Activated naive CD8-positive, alpha-beta T cell (primary cell): ENCODE data around the gene TRIM72.
A peak's percentile ranks its signal among the peaks of the same experiment; 100 is the strongest.
"Not testable (repeated sequence)": the region's sequence is repeated elsewhere in the genome, so short reads cannot be mapped to it uniquely, and the experiment has no call there.

Experiments
- H3K27ac Mint-ChIP-seq: one replicate; pipeline ENCODE4 v1.8.0; 2021; ENCODE audit warnings: mixed read lengths
- H3K27me3 Mint-ChIP-seq: one replicate; pipeline ENCODE4 v1.8.0; 2021; ENCODE audit warnings: mixed read lengths
- H3K36me3 Mint-ChIP-seq: one replicate; pipeline ENCODE4 v1.8.0; 2021; ENCODE audit warnings: mixed read lengths
- H3K4me1 Mint-ChIP-seq: one replicate; pipeline ENCODE4 v1.8.0; 2021; ENCODE audit warnings: low read depth, mixed read lengths
- H3K4me3 Mint-ChIP-seq: one replicate; pipeline ENCODE4 v1.8.0; 2021; ENCODE audit warnings: mild to moderate bottlenecking, mixed read lengths
- H3K9me3 Mint-ChIP-seq: one replicate; pipeline ENCODE4 v1.8.0; 2021; ENCODE audit warnings: low read depth, mixed read lengths

TRIM72 gene

DNA sequence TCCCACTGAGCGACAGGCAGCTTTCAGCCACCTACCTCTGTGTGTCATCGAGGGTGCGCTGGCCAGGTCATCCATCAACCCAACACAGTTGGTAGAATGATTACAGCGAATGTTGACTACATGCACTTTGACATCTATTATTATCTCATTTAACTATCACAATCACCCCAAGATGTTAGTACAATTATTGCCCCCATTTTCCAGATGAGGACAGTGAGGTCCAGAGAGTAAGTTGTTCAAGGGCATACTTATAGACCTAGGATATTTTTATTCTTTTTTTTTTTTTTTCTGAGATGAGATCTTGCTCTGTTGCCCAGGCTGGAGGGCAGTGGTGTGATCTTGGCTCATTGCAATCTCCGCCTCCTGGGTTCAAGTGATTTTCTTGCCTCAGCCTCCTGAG lies 37.5 kb downstream of the TRIM72 start:
- Mint-ChIP-seq H3K4me3 (no peak overlapping the region), H3K4me1 (peaks cover 21% of the 10 kb centered on the region), H3K27ac (no peak overlapping the region), H3K36me3 (no peaks in the 10 kb centered on the region), H3K9me3 (no peaks in the 10 kb centered on the region), H3K27me3 (no peaks in the 10 kb centered on the region)

- Mint-ChIP-seq H3K4me3 (peak overlapping the region; percentile 20), H3K27me3 (no peaks in the 10 kb centered on the region), H3K27ac (peak overlapping the region; percentile 36), H3K36me3 (no peaks in the 10 kb centered on the region), H3K4me1 (peaks cover 21% of the 10 kb centered on the region), H3K9me3 (no peaks in the 10 kb centered on the region)
Measured at GRCh38 chr16:31253642-31254045, 39.7 kb downstream of the TRIM72 start.

DNA sequence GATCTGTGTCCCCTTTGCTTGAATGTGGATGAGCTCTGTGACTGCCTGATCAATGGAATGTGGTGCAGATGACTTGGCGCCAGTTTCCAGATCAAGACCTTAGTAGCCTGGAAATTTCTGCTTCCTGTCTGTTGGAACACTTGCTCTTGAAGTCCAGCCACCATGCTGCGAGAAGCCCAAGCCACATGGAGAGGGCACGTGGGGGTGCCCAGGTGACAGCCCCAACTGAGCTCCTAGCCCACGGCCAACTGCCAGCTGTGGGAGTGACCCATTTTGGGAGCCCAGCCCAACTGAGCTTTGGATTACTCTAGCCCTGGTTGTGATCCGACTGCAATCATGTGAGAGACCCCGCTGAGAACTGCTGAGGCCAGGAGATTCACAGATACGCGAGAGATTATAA lies 42.5 kb downstream of the TRIM72 start:
- H3K9me3 Mint-ChIP-seq, result no peaks in the 10 kb centered on the region
- no peaks in the 10 kb centered on the region for H3K36me3 Mint-ChIP-seq
- H3K4me3 Mint-ChIP-seq, result no peak overlapping the region
- H3K4me1 Mint-ChIP-seq, result peaks cover 15% of the 10 kb centered on the region
- no peak overlapping the region for H3K27ac Mint-ChIP-seq
- no peaks in the 10 kb centered on the region for H3K27me3 Mint-ChIP-seq

DNA sequence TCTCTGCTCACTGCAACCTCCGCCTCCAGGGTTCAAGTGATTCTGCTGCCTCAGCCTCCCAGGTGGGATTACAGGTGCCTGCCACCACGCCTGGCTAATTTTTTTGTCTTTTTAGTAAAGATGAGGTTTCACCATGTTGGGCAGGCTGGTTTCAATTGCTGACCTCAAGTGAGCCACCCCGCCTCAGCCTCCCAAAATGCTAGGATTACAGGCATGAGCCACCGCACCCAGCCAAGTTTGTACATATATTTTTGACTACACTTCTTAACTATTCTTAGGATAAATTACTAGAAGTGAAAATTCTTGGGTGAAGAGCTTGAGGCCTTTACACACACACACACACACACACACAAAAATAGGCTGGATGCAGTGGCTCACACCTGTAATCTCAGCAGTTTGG lies 44.4 kb downstream of the TRIM72 start:
- Mint-ChIP-seq H3K9me3 (no peaks in the 10 kb centered on the region), H3K36me3 (no peaks in the 10 kb centered on the region), H3K27ac (no peak overlapping the region), H3K4me3 (no peak overlapping the region), H3K27me3 (no peaks in the 10 kb centered on the region), H3K4me1 (peaks cover 15% of the 10 kb centered on the region)

- Mint-ChIP-seq H3K4me3 (no peak overlapping the region), H3K9me3 (no peaks in the 10 kb centered on the region), H3K27ac (no peak overlapping the region), H3K27me3 (no peaks in the 10 kb centered on the region), H3K4me1 (peaks cover 12% of the 10 kb centered on the region), H3K36me3 (no peaks in the 10 kb centered on the region)
Measured at GRCh38 chr16:31260136-31260931, 46.4 kb downstream of the TRIM72 start.

- Mint-ChIP-seq H3K27ac (no peak overlapping the region), H3K36me3 (no peaks in the 10 kb centered on the region), H3K9me3 (no peaks in the 10 kb centered on the region), H3K27me3 (no peaks in the 10 kb centered on the region), H3K4me3 (no peak overlapping the region), H3K4me1 (peaks cover 22% of the 10 kb centered on the region)
Measured at GRCh38 chr16:31262084-31262483, 48.2 kb downstream of the TRIM72 start.

DNA sequence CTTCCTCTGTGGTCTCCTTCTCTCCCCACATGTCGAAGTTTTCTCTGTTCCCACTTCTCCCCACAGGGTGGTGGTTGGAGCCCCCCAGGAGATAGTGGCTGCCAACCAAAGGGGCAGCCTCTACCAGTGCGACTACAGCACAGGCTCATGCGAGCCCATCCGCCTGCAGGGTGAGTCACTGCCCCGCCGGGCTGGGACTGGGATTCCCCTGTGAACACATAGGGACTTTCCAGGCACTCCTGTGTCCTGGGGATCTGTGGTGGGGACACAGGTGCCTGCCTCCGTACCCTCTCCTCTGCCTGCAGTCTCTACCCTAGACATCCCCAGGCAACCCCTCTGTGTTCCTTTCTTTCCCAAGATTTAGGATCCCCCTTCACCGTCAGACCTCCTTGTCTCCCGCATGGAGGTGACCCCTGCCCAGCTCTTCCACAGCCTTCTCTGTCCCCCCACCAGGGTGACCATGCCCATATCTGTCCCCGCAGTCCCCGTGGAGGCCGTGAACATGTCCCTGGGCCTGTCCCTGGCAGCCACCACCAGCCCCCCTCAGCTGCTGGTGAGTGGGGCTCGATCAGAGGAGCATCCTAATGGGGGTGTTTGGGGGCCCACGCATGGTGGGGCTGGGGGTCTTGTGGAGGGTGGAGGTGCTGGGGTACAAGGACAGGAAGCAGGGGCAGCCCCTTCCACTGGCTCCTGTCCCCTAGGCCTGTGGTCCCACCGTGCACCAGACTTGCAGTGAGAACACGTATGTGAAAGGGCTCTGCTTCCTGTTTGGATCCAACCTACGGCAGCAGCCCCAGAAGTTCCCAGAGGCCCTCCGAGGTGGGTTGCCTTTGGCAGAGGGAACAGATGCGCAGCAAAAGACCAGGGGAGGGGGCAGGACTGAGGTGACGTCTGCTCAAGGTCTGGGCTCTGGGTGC lies 51.7 kb downstream of the TRIM72 start:
- peak overlapping the region; percentile 73 for H3K27ac Mint-ChIP-seq
- peaks cover 33% of the 10 kb centered on the region for H3K4me1 Mint-ChIP-seq
- H3K36me3 Mint-ChIP-seq, result no peaks in the 10 kb centered on the region
- H3K4me3 Mint-ChIP-seq, result peak overlapping the region; percentile 69
- no peaks in the 10 kb centered on the region for H3K27me3 Mint-ChIP-seq
- no peaks in the 10 kb centered on the region for H3K9me3 Mint-ChIP-seq

DNA sequence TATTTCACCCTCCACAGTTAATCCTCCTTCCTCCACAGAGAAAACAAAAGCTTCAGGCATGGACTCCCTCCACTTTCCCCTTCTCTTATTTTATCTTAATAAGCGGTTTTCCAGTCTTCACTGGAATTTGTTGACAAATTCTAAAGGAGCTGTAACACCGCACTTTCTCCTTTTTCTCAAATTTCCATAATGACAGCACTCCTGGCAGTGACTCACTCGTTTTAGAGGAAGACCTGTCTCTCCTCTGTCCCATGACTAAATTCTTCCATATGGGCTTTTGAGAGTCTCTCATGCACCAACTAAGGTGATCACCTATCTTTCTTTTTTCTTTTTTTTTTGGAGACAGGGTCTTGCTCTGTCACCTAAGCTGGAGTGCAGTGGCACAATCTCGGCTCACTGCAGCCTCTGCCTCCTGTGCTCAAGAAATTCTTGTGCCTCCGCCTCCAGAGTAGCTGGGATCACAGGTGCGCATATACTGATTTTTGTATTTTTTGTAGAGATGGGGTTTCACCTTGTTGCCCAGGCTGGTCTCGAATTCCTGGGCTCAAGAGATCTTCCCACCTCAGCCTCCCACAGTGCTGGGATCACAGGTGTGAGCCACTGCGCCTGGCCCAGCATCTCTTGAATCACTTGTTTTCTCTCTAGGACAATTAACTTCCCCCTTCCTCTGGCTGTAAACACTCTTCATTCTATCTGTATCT lies 53.6 kb downstream of the TRIM72 start:
- Mint-ChIP-seq H3K9me3 (no peaks in the 10 kb centered on the region), H3K4me1 (peaks cover 32% of the 10 kb centered on the region), H3K27me3 (no peaks in the 10 kb centered on the region), H3K27ac (peak overlapping the region; percentile 62), H3K4me3 (peak overlapping the region; percentile 10), H3K36me3 (no peaks in the 10 kb centered on the region)

DNA sequence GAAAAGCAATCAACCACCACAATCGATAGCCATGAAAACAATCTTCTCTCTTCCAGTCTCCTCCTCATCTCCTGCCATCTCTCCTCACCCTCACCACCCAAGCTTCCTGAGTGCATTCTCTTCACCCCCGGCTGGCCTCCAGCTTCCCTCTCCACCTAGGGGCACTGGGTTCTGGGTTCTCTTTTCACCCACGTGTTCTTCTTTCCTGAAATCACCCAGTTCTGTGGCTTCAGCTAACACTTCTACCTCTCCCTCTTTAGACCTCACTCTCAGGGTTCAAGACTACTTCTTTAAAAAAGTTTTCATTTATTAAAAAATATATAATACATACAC lies 54.1 kb downstream of the TRIM72 start:
- H3K4me3 Mint-ChIP-seq, result peak overlapping the region; percentile 10

GRCh38 chr16:31268891-31269290 lies 55.0 kb downstream of the TRIM72 start:
- Mint-ChIP-seq H3K27ac (no peak overlapping the region), H3K36me3 (no peaks in the 10 kb centered on the region), H3K27me3 (no peaks in the 10 kb centered on the region), H3K9me3 (no peaks in the 10 kb centered on the region), H3K4me1 (peaks cover 27% of the 10 kb centered on the region), H3K4me3 (no peak overlapping the region)

More for the DNA sequence above, 54.1 kb downstream of the TRIM72 start:
- H3K36me3 Mint-ChIP-seq, result no peaks in the 10 kb centered on the region
- peaks cover 32% of the 10 kb centered on the region for H3K4me1 Mint-ChIP-seq
- peak overlapping the region; percentile 62 for H3K27ac Mint-ChIP-seq
- H3K27me3 Mint-ChIP-seq, result no peaks in the 10 kb centered on the region
- no peaks in the 10 kb centered on the region for H3K9me3 Mint-ChIP-seq

DNA sequence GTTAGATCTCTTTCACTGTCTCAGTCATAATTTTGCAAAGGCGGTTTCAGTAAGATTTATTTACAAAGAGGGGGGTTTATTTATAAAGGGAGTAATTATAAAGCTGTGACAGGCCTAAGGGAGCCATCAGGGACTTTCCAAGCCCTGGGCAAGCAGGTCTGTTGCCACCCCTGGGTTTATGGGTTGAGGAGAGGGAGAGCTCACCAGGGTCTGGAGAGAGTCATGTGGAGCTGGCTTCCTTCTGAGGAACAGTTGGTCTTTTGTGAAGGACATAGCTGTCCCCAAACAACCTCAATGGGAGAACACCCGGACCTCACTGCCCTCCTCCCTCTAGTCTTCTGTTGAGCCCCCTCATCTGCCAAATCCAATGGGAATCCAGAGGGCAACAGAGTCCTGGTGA lies 55.6 kb downstream of the TRIM72 start:
- Mint-ChIP-seq H3K27ac (no peak overlapping the region), H3K9me3 (no peaks in the 10 kb centered on the region), H3K36me3 (no peaks in the 10 kb centered on the region), H3K4me1 (peaks cover 27% of the 10 kb centered on the region), H3K27me3 (no peaks in the 10 kb centered on the region), H3K4me3 (no peak overlapping the region)

GRCh38 chr16:31269973-31270372 lies 56.1 kb downstream of the TRIM72 start:
- not testable (repeated sequence) for H3K4me3 Mint-ChIP-seq, H3K27ac Mint-ChIP-seq, H3K27me3 Mint-ChIP-seq, H3K9me3 Mint-ChIP-seq, H3K36me3 Mint-ChIP-seq
- peaks cover 27% of the 10 kb centered on the region for H3K4me1 Mint-ChIP-seq

GRCh38 chr16:31270795-31271194 lies 56.9 kb downstream of the TRIM72 start:
- no peak overlapping the region for H3K4me3 Mint-ChIP-seq
- H3K4me1 Mint-ChIP-seq, result peaks cover 19% of the 10 kb centered on the region
- H3K36me3 Mint-ChIP-seq, result no peaks in the 10 kb centered on the region
- H3K9me3 Mint-ChIP-seq, result no peaks in the 10 kb centered on the region
- H3K27me3 Mint-ChIP-seq, result no peaks in the 10 kb centered on the region
- no peak overlapping the region for H3K27ac Mint-ChIP-seq

DNA sequence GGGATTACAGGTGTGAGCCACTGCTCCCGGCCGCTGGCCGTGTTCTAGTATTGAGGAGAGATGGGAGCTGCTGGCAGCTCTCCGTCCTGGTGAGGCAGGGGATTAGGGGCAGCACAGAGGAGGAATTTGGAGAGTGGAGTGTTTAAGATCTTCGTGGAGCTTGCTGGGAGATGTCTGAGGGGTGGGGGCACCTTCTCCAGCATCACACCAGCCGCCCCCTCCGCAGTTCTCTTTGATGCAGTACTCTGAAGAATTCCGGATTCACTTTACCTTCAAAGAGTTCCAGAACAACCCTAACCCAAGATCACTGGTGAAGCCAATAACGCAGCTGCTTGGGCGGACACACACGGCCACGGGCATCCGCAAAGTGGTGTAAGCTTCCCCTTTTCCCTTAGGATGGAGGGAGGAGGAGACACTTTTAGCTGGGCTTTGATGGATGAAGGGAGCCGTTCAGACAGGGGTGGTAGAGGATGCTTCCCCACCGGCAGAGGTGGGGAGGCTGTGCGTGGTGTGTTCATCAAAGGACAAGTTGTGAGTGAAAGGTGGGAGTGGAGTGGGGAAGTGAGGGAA lies 57.8 kb downstream of the TRIM72 start:
- Mint-ChIP-seq H3K27me3 (no peaks in the 10 kb centered on the region), H3K36me3 (no peaks in the 10 kb centered on the region), H3K27ac (no peak overlapping the region), H3K9me3 (no peaks in the 10 kb centered on the region), H3K4me3 (no peak overlapping the region), H3K4me1 (peaks cover 15% of the 10 kb centered on the region)

GRCh38 chr16:31273187-31273586 lies 59.3 kb downstream of the TRIM72 start:
- Mint-ChIP-seq H3K27me3 (no peaks in the 10 kb centered on the region), H3K9me3 (no peaks in the 10 kb centered on the region), H3K36me3 (no peaks in the 10 kb centered on the region), H3K4me3 (no peak overlapping the region), H3K4me1 (peaks cover 3% of the 10 kb centered on the region), H3K27ac (no peak overlapping the region)
